B cell (primary cell): ENCODE measurements around the gene CSNK1G3. TPM values are rescaled to one million over a fixed set of nuclear protein-coding genes. Genes with fewer than 3 reads are reported as not detected.
A peak's percentile ranks its signal among the peaks of the same experiment; 100 is the strongest.

Source experiments
- ATAC-seq: fragments of 200-7000 bp; cut with Tn5 transposase; one replicate; pipeline ENCODE4 v1.10.0; 2021; ENCODE audit warnings: low read depth, mild to moderate bottlenecking, moderate number of reproducible peaks, moderate library complexity
- CTCF ChIA-PET: fragments of 350-600 bp; sonication (Branson Sonifier 250); formaldehyde crosslinking; loops from one replicate; lab custom pipeline; 2021; ENCODE audit warnings: antibody characterized with exemption, inconsistent platforms; lab: Charles Lee
- POLR2A ChIA-PET: fragments of 350-600 bp; sonication (Branson Sonifier 250); formaldehyde crosslinking; loops from one replicate; lab custom pipeline; 2021; ENCODE audit warnings: antibody characterized with exemption; lab: Charles Lee
- DNase-seq: peaks from one replicate; pipeline ENCODE4 v3.0.0; 2013
- H2AFZ ChIP-seq: 2 replicates; pipeline ENCODE4 v1.6.1; 2012; ENCODE audit warnings: mild to moderate bottlenecking, low read depth, low read length; ENCODE audit not compliant: insufficient read depth, poor library complexity, severe bottlenecking
- H3K27ac ChIP-seq, 2 donors: 1 replicate in 1 of 2; 2 replicates in 1 of 2; pipeline ENCODE4 v1.5.1; 2012 to 2013; ENCODE audit warnings: low read length in 2 of 2, mild to moderate bottlenecking in 2 of 2, moderate library complexity in 1 of 2
- H3K27me3 ChIP-seq, 4 experiments: fragments of 200-600 bp in 1 of 4; sonication (generic) in 1 of 4; replicated peaks in 1 of 4; 1 replicate in 2 of 4; 2 replicates in 2 of 4; pipeline versions ENCODE4 v1.6.1 to v1.7.0; 2013 to 2016; ENCODE audit warnings: low read length in 3 of 4, mild to moderate bottlenecking in 2 of 4, mixed read lengths in 1 of 4, moderate library complexity in 1 of 4; ENCODE audit not compliant: insufficient read depth in 4 of 4, control insufficient read depth in 3 of 4; ENCODE audit errors: control extremely low read depth in 1 of 4
- H3K36me3 ChIP-seq, 2 experiments: replicated peaks in 1 of 2; 1 replicate in 1 of 2; 2 replicates in 1 of 2; pipeline versions ENCODE4 v1.6.1 to v1.7.1; 2013; ENCODE audit warnings: low read length in 1 of 2; ENCODE audit not compliant: insufficient read depth in 2 of 2, control insufficient read depth in 1 of 2; ENCODE audit errors: control extremely low read depth in 1 of 2, extremely low read depth in 1 of 2
- H3K4me1 ChIP-seq, 2 donors: fragments of 200-600 bp in 1 of 2; sonication (generic) in 1 of 2; 1 replicate in 1 of 2; 2 replicates in 1 of 2; pipeline versions ENCODE4 v1.5.1 to v1.6.1; 2013 to 2017; ENCODE audit warnings: low read length in 2 of 2; ENCODE audit not compliant: control insufficient read depth in 2 of 2, insufficient read depth in 2 of 2
- H3K4me2 ChIP-seq: replicated peaks from 2 replicates; pipeline ENCODE3; 2012; ENCODE audit warnings: mild to moderate bottlenecking, low read depth, low read length; ENCODE audit not compliant: poor library complexity, severe bottlenecking
- H3K4me3 ChIP-seq, 5 experiments: fragments of 200-600 bp in 1 of 5; sonication (generic) in 1 of 5; 1 replicate in 3 of 5; 2 replicates in 2 of 5; pipeline versions ENCODE4 v1.5.1 to v1.7.0; 2011 to 2016; ENCODE audit warnings: low read length in 4 of 5, mild to moderate bottlenecking in 4 of 5, low read depth in 2 of 5, control low read depth in 1 of 5, moderate library complexity in 1 of 5; ENCODE audit not compliant: insufficient read depth in 1 of 5; ENCODE audit errors: control extremely low read depth in 1 of 5, extremely low read depth in 1 of 5
- H3K79me2 ChIP-seq: fragments of 200-600 bp; sonication (generic); one replicate; pipeline ENCODE4 v1.6.0; 2016; ENCODE audit warnings: low read length; ENCODE audit not compliant: control insufficient read depth, insufficient read depth
- H3K9ac ChIP-seq: fragments of 200-600 bp; sonication (generic); 2 replicates; pipeline ENCODE4 v1.6.1; 2017; ENCODE audit warnings: mild to moderate bottlenecking, low read length, moderate library complexity
- H3K9me3 ChIP-seq, 3 donors: one replicate each; pipeline versions ENCODE4 v1.6.1 to v1.7.1; 2013; ENCODE audit warnings: low read length in 2 of 3; ENCODE audit not compliant: control insufficient read depth in 2 of 3, insufficient read depth in 1 of 3; ENCODE audit errors: control extremely low read depth in 1 of 3
- H4K20me1 ChIP-seq: 2 replicates; pipeline ENCODE4 v1.6.0; 2012; ENCODE audit warnings: mild to moderate bottlenecking, low read length; ENCODE audit not compliant: insufficient read depth, control insufficient read depth, poor library complexity, severe bottlenecking
- H3K27ac Mint-ChIP-seq: one replicate; pipeline ENCODE4 v1.8.0; 2021; ENCODE audit warnings: mixed read lengths
- H3K27me3 Mint-ChIP-seq: one replicate; pipeline ENCODE4 v1.8.0; 2021; ENCODE audit warnings: mixed read lengths
- H3K4me1 Mint-ChIP-seq: one replicate; pipeline ENCODE4 v1.8.0; 2021; ENCODE audit warnings: mixed read lengths
- H3K4me3 Mint-ChIP-seq: one replicate; pipeline ENCODE4 v1.8.0; 2021; ENCODE audit warnings: mixed read lengths
- H3K9me3 Mint-ChIP-seq: one replicate; pipeline ENCODE4 v1.8.0; 2022; ENCODE audit warnings: mixed read lengths; ENCODE audit not compliant: insufficient read depth
- EZH2 ChIP-seq: IDR thresholded peaks from 2 replicates; pipeline ENCODE4 v1.6.1; 2012; ENCODE audit warnings: borderline replicate concordance, low read depth, mild to moderate bottlenecking, moderate library complexity, low read length; ENCODE audit not compliant: insufficient read depth, poor library complexity, severe bottlenecking
- WGBS: methylation state at CpG from one replicate; pipeline ENCODE4 v1.1.5; 2013; ENCODE audit warnings: missing lambda C conversion rate; ENCODE audit not compliant: insufficient coverage; 5-methylcytosine and 5-hydroxymethylcytosine counted together
- intact Hi-C: fragments of 100-400 bp; cut with micrococcal nuclease; formaldehyde crosslinking; loops from one replicate; pipeline ENCODE4 v1.10.0; 2022
- polyA plus RNA-seq: library from polyadenylated mRNA; depleted of rRNA; stranded (reverse); fragments of >200 nt; gene quantifications from 2 replicates; pipeline ENCODE4 v1.2.3, GENCODE V29; 2012
- total RNA-seq, 2 donors: library from RNA; stranded (reverse); fragments of 120-200 nt in 1 of 2; gene quantifications; 1 replicate in 1 of 2; 2 replicates in 1 of 2; pipeline versions ENCODE4 v1.2.3 to v1.2.4, GENCODE V29; 2013 to 2022
- TF ChIP-seq, protein P1 (sequence below): fragments of 200-600 bp; IDR thresholded peaks from one replicate; pipeline ENCODE4 v1.8.0; 2022; ENCODE audit warnings: antibody characterized with exemption, mild to moderate bottlenecking

CSNK1G3 gene
- total and polyA plus RNA-seq, 2 donors (not counting 1 experiment from before 2014, with no cell fraction given): 20.8 to 140 TPM

DNA sequence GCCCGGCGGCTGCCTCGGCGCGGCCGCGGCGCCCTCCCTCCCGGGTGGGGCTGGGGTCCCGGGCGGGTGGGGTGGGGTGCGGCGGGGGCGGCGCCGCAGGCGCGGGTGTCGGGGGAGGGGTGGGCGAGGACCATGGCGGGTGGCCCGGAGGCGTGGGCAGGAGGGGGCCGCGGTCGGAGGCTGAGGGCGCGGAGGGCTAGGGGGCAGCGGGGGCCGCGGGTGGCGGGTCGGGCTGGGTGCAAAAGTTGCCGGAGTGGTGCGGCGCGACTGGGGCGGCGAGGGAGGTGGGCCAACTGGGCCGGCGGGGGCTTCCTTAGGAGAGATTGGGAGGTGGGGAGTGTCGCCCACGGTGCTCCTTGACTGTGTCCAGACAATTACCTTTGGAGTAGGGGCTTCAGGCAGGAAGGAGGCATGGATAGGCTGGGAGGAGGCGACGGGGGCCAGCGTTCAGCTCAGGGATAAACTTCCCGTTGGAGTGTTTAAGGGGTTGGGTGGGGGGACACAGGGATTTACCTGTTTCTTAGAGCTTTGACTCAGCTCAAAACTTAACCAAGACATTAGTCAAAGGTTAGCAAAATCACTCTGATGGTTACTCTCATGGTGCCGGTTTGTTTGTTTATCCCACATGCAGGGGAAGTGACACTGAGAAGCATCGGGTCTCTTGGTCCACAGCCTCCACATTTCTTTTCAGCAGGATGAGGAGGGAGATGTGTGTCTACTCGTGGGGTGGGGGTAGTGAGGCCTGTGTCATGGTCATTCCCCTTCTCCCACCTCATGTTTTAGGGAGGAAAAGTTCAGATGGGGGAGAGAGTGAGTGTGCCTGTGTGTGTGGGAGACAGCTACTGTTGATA, 859 bp downstream of the CSNK1G3 start:
- ChIA-PET CTCF (interaction anchor here (0.8 to 5.6 kb wide), 4 partner anchors 33 to 98 kb away, joined by 3 to 37 read pairs (median 3); partner anchors contain the start of gene CEP120), POLR2A (interaction anchor here (0.5 to 3.2 kb wide), 4 partner anchors 35 to 159 kb away, joined by 3 to 40 read pairs (median 4); partner anchors contain the start of gene CEP120)
- DNase-seq: peak; percentile 65
- WGBS: under 1% methylated on average over 27 of the region's 50 CpGs
- no peaks in the 10 kb centered on the region for H3K27me3 ChIP-seq
- peak; percentile 9 for ATAC-seq
- no peaks in the 10 kb centered on the region for H3K9me3 ChIP-seq
- H3K4me1 Mint-ChIP-seq: peaks cover 49% of the 10 kb centered on the region
- no peaks in the 10 kb centered on the region for H4K20me1 ChIP-seq
- H3K9ac ChIP-seq: peak overlapping the region; percentile 88
- peak overlapping the region; percentile 89 for H3K27ac Mint-ChIP-seq
- peak overlapping the region; percentile 84 to 90 for H3K27ac ChIP-seq
- intact Hi-C loops: loop anchor here (1.0 to 10.0 kb wide), 7 partner anchors 11 to 808 kb away; partner anchors contain the start of genes CEP120 and SNX2
- H3K36me3 ChIP-seq: no peaks in the 10 kb centered on the region
- H3K79me2 ChIP-seq: peaks cover 58% of the 10 kb centered on the region
- no peaks in the 10 kb centered on the region for H3K9me3 Mint-ChIP-seq
- peak overlapping the region; percentile 83 for H2AFZ ChIP-seq
- H3K4me1 ChIP-seq: peaks cover 37 to 48% of the 10 kb centered on the region in 2 donors
- H3K4me3 Mint-ChIP-seq: peak overlapping the region; percentile 100
- peak overlapping the region; percentile 77 to 92 (median 88) for H3K4me3 ChIP-seq
- H3K4me2 ChIP-seq: peak overlapping the region; percentile 81
- no peak for TF ChIP-seq EZH2
- TF ChIP-seq, protein P1, sequence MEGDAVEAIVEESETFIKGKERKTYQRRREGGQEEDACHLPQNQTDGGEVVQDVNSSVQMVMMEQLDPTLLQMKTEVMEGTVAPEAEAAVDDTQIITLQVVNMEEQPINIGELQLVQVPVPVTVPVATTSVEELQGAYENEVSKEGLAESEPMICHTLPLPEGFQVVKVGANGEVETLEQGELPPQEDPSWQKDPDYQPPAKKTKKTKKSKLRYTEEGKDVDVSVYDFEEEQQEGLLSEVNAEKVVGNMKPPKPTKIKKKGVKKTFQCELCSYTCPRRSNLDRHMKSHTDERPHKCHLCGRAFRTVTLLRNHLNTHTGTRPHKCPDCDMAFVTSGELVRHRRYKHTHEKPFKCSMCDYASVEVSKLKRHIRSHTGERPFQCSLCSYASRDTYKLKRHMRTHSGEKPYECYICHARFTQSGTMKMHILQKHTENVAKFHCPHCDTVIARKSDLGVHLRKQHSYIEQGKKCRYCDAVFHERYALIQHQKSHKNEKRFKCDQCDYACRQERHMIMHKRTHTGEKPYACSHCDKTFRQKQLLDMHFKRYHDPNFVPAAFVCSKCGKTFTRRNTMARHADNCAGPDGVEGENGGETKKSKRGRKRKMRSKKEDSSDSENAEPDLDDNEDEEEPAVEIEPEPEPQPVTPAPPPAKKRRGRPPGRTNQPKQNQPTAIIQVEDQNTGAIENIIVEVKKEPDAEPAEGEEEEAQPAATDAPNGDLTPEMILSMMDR: no peak
- H3K27me3 Mint-ChIP-seq: peaks cover 3% of the 10 kb centered on the region
